Mesenchymal stem cell (in vitro differentiated cells and primary cell): Measurements from ENCODE around the gene AOAH.

Experiments
- DNase-seq: peaks from one replicate; pipeline ENCODE4 v3.0.0-alpha.2; 2013
- H2AFZ ChIP-seq: one replicate; pipeline ENCODE4 v1.6.1; 2013; ENCODE audit warnings: low read depth, mild to moderate bottlenecking, control low read depth, inconsistent platforms, low read length, moderate library complexity
- H2AK5ac ChIP-seq: 2 replicates; pipeline ENCODE4 v1.6.1; 2013; ENCODE audit warnings: low read length, moderate library complexity, mild to moderate bottlenecking, inconsistent platforms; ENCODE audit not compliant: severe bottlenecking
- H2BK120ac ChIP-seq: one replicate; pipeline ENCODE4 v1.6.1; 2013; ENCODE audit warnings: low read depth, mild to moderate bottlenecking, inconsistent platforms, low read length, moderate library complexity
- H2BK12ac ChIP-seq, 2 experiments: one replicate each; pipeline ENCODE4 v1.6.1; 2013; ENCODE audit warnings: inconsistent platforms in 2 of 2, low read length in 2 of 2, mild to moderate bottlenecking in 2 of 2, moderate library complexity in 2 of 2, control low read depth in 1 of 2
- H2BK15ac ChIP-seq: one replicate; pipeline ENCODE4 v1.6.1; 2013; ENCODE audit warnings: mild to moderate bottlenecking, low read depth, inconsistent platforms; ENCODE audit not compliant: poor library complexity, severe bottlenecking
- H2BK5ac ChIP-seq: 2 replicates; pipeline ENCODE4 v1.6.1; 2013; ENCODE audit warnings: low read depth, mild to moderate bottlenecking, low read length, control low read depth, inconsistent platforms; ENCODE audit not compliant: poor library complexity, severe bottlenecking
- H3K14ac ChIP-seq, 2 experiments: one replicate each; pipeline ENCODE4 v1.6.1; 2013; ENCODE audit warnings: inconsistent platforms in 2 of 2, low read length in 2 of 2, control low read depth in 1 of 2, mild to moderate bottlenecking in 1 of 2, moderate library complexity in 1 of 2
- H3K18ac ChIP-seq, 2 experiments: one replicate each; pipeline ENCODE4 v1.6.1; 2013; ENCODE audit warnings: inconsistent platforms in 2 of 2, low read length in 2 of 2, control low read depth in 1 of 2, low read depth in 1 of 2, mild to moderate bottlenecking in 1 of 2
- H3K23ac ChIP-seq, 2 experiments: one replicate each; pipeline ENCODE4 v1.6.1; 2013; ENCODE audit warnings: inconsistent platforms in 2 of 2, low read length in 2 of 2, mild to moderate bottlenecking in 2 of 2, moderate library complexity in 2 of 2, control low read depth in 1 of 2
- H3K27ac ChIP-seq: 2 replicates; pipeline ENCODE4 v1.5.1; 2013; ENCODE audit warnings: mild to moderate bottlenecking, moderate library complexity, low read length, control low read depth, inconsistent platforms; ENCODE audit not compliant: poor library complexity, severe bottlenecking
- H3K27me3 ChIP-seq, 2 experiments: 2 replicates each; pipeline versions ENCODE4 v1.6.1 to v1.7.0; 2013; ENCODE audit warnings: low read length in 2 of 2, mild to moderate bottlenecking in 2 of 2, moderate library complexity in 2 of 2, control low read depth in 1 of 2, inconsistent platforms in 1 of 2; ENCODE audit not compliant: control insufficient read depth in 1 of 2, insufficient read depth in 1 of 2
- H3K36me3 ChIP-seq, 2 experiments: 2 replicates each; pipeline versions ENCODE4 v1.6.1 to v1.7.0; 2013; ENCODE audit warnings: low read length in 2 of 2, control low read depth in 1 of 2, inconsistent platforms in 1 of 2, low read depth in 1 of 2, mild to moderate bottlenecking in 1 of 2; ENCODE audit not compliant: insufficient read depth in 2 of 2, control insufficient read depth in 1 of 2
- H3K4ac ChIP-seq, 2 experiments: one replicate each; pipeline ENCODE4 v1.6.1; 2013; ENCODE audit warnings: inconsistent platforms in 2 of 2, low read length in 2 of 2, mild to moderate bottlenecking in 2 of 2, moderate library complexity in 2 of 2, control low read depth in 1 of 2, low read depth in 1 of 2
- H3K4me1 ChIP-seq: 2 replicates; pipeline ENCODE4 v1.6.1; 2013; ENCODE audit warnings: low read depth, low read length, control low read depth; ENCODE audit not compliant: control insufficient read depth, insufficient read depth
- H3K4me2 ChIP-seq: 2 replicates; pipeline ENCODE4 v1.6.1; 2013; ENCODE audit warnings: low read length, mild to moderate bottlenecking, inconsistent platforms; ENCODE audit not compliant: poor library complexity, severe bottlenecking
- H3K4me3 ChIP-seq, 2 experiments: 2 replicates each; pipeline versions ENCODE4 v1.5.1 to v1.7.0; 2013; ENCODE audit warnings: low read length in 2 of 2, mild to moderate bottlenecking in 2 of 2, control low read depth in 1 of 2, low read depth in 1 of 2; ENCODE audit not compliant: insufficient read depth in 1 of 2
- H3K79me1 ChIP-seq: replicated peaks from 2 replicates; pipeline ENCODE4 v1.6.1; 2013; ENCODE audit warnings: mild to moderate bottlenecking, control low read depth, low read length, inconsistent platforms; ENCODE audit not compliant: poor library complexity, severe bottlenecking
- H3K9ac ChIP-seq: 2 replicates; pipeline ENCODE4 v1.7.0; 2013; ENCODE audit warnings: mild to moderate bottlenecking, low read length, moderate library complexity
- H3K9me3 ChIP-seq: 2 replicates; pipeline ENCODE4 v1.7.0; 2013; ENCODE audit warnings: mild to moderate bottlenecking, low read length; ENCODE audit not compliant: control insufficient read depth
- H4K8ac ChIP-seq: one replicate; pipeline ENCODE4 v1.6.1; 2013; ENCODE audit warnings: inconsistent platforms, mild to moderate bottlenecking, low read length, moderate library complexity
- H4K91ac ChIP-seq: one replicate; pipeline ENCODE4 v1.6.1; 2013; ENCODE audit warnings: mild to moderate bottlenecking, low read length, inconsistent platforms
- WGBS: methylation state at CpG from one replicate; pipeline ENCODE4 v1.1.7; 2013; ENCODE audit warnings: mixed read lengths; 5-methylcytosine and 5-hydroxymethylcytosine counted together

The AOAH gene

GRCh38 chr7:36629351-36629750, 94.9 kb downstream of the AOAH start:
- no peak overlapping the region for H2BK12ac ChIP-seq
- 29% methylated on average over 1 of the region's 1 CpG for WGBS
- no peak overlapping the region for H3K14ac ChIP-seq
- H3K4me1 ChIP-seq: peaks cover 14% of the 10 kb centered on the region
- no peak overlapping the region for H3K4ac ChIP-seq
- DNase-seq: no peak
- H3K18ac ChIP-seq: no peak overlapping the region
- no peak overlapping the region for H2BK120ac ChIP-seq
- no peaks in the 10 kb centered on the region for H3K36me3 ChIP-seq
- no peak overlapping the region for H2AFZ ChIP-seq
- H3K4me2 ChIP-seq: no peak overlapping the region
- H3K79me1 ChIP-seq: no peaks in the 10 kb centered on the region
- H2BK15ac ChIP-seq: no peak overlapping the region
- H2BK5ac ChIP-seq: no peak overlapping the region
- H3K27me3 ChIP-seq: peaks cover 0 to 80% of the 10 kb centered on the region in 2 experiments
- no peak overlapping the region for H4K91ac ChIP-seq
- no peak overlapping the region for H3K27ac ChIP-seq
- no peak overlapping the region for H3K4me3 ChIP-seq
- no peak overlapping the region for H3K23ac ChIP-seq
- no peak overlapping the region for H3K9ac ChIP-seq
- H2AK5ac ChIP-seq: no peak overlapping the region
- no peaks in the 10 kb centered on the region for H3K9me3 ChIP-seq
- no peak overlapping the region for H4K8ac ChIP-seq

GRCh38 chr7:36627836-36628235, 96.5 kb downstream of the AOAH start:
- no peak overlapping the region for H3K23ac ChIP-seq
- DNase-seq: no peak
- no peak overlapping the region for H3K9ac ChIP-seq
- H3K4me2 ChIP-seq: no peak overlapping the region
- no peaks in the 10 kb centered on the region for H3K79me1 ChIP-seq
- H3K27ac ChIP-seq: no peak overlapping the region
- no peak overlapping the region for H3K4ac ChIP-seq
- H2BK5ac ChIP-seq: no peak overlapping the region
- no peak overlapping the region for H3K18ac ChIP-seq
- no peak overlapping the region for H2BK12ac ChIP-seq
- H4K91ac ChIP-seq: no peak overlapping the region
- no peaks in the 10 kb centered on the region for H3K36me3 ChIP-seq
- H3K14ac ChIP-seq: no peak overlapping the region
- no peak overlapping the region for H2BK120ac ChIP-seq
- no peak overlapping the region for H2BK15ac ChIP-seq
- no peaks in the 10 kb centered on the region for H3K9me3 ChIP-seq
- H2AFZ ChIP-seq: no peak overlapping the region
- H3K27me3 ChIP-seq: peaks cover 0 to 68% of the 10 kb centered on the region in 2 experiments
- no peak overlapping the region for H4K8ac ChIP-seq
- H3K4me3 ChIP-seq: no peak overlapping the region
- 98% methylated on average over 5 of the region's 6 CpGs for WGBS
- H3K4me1 ChIP-seq: peaks cover 3% of the 10 kb centered on the region
- H2AK5ac ChIP-seq: no peak overlapping the region

- Histone ChIP-seq H3K9ac (no peak overlapping the region), H3K4ac (no peak overlapping the region), H2AFZ (no peak overlapping the region), H4K91ac (no peak overlapping the region), H3K14ac (no peak overlapping the region), H2BK120ac (no peak overlapping the region), H2BK15ac (no peak overlapping the region), H4K8ac (no peak overlapping the region), H2BK12ac (no peak overlapping the region), H3K4me3 (no peak overlapping the region), H2BK5ac (no peak overlapping the region), H3K4me1 (peaks cover 2% of the 10 kb centered on the region), H3K23ac (no peak overlapping the region), H3K4me2 (no peak overlapping the region), H2AK5ac (no peak overlapping the region), H3K18ac (no peak overlapping the region), H3K27ac (no peak overlapping the region), H3K9me3 (no peaks in the 10 kb centered on the region), H3K36me3 (no peaks in the 10 kb centered on the region), H3K79me1 (no peaks in the 10 kb centered on the region), H3K27me3 (peaks cover 0 to 52% of the 10 kb centered on the region in 2 experiments)
- no peak for DNase-seq
- WGBS: 94% methylated on average over 2 of the region's 2 CpGs
Observed at GRCh38 chr7:36626111-36626510, 98.2 kb downstream of the AOAH start.

GRCh38 chr7:36625247-36625646, 99.0 kb downstream of the AOAH start:
- no peaks in the 10 kb centered on the region for H3K9me3 ChIP-seq
- H4K8ac ChIP-seq: no peak overlapping the region
- H2BK5ac ChIP-seq: no peak overlapping the region
- H3K4me2 ChIP-seq: no peak overlapping the region
- H2BK12ac ChIP-seq: no peak overlapping the region
- H2BK15ac ChIP-seq: no peak overlapping the region
- no peak overlapping the region for H2AK5ac ChIP-seq
- no peaks in the 10 kb centered on the region for H3K36me3 ChIP-seq
- H3K27ac ChIP-seq: no peak overlapping the region
- H2BK120ac ChIP-seq: no peak overlapping the region
- H4K91ac ChIP-seq: no peak overlapping the region
- no peak overlapping the region for H3K4me3 ChIP-seq
- DNase-seq: no peak
- no peaks in the 10 kb centered on the region for H3K79me1 ChIP-seq
- H2AFZ ChIP-seq: no peak overlapping the region
- H3K4me1 ChIP-seq: peaks cover 2% of the 10 kb centered on the region
- no peak overlapping the region for H3K23ac ChIP-seq
- no peak overlapping the region for H3K4ac ChIP-seq
- H3K27me3 ChIP-seq: peaks cover 0 to 50% of the 10 kb centered on the region in 2 experiments
- no peak overlapping the region for H3K14ac ChIP-seq
- no peak overlapping the region for H3K9ac ChIP-seq
- no peak overlapping the region for H3K18ac ChIP-seq
- no CpG with 5 or more reads among the region's 4 CpGs for WGBS
